Breast epithelium (tissue), 4 donors: ENCODE results near the gene MLLT6. TPM values are rescaled to one million over a fixed set of nuclear protein-coding genes. Genes with fewer than 3 reads are reported as not detected.

Experiments
- DNase-seq, 2 donors: peaks; one replicate each; pipeline ENCODE4 v3.0.0-alpha.2; 2019; ENCODE audit warnings: low spot score in 2 of 2
- H3K27ac ChIP-seq, 2 donors: fragments of 200-600 bp; sonication (generic) in 1 of 2; one replicate each; pipeline ENCODE4 v1.5.1; 2016 to 2019; ENCODE audit warnings: mild to moderate bottlenecking in 1 of 2
- H3K27me3 ChIP-seq, 2 donors: fragments of 200-600 bp; sonication (generic) in 1 of 2; one replicate each; pipeline versions ENCODE4 v1.5.1 to v1.6.0; 2017 to 2019; ENCODE audit warnings: control low read depth in 1 of 2, mild to moderate bottlenecking in 1 of 2
- H3K36me3 ChIP-seq: fragments of 200-600 bp; one replicate; pipeline ENCODE4 v1.5.1; 2019
- H3K4me1 ChIP-seq, 2 donors: fragments of 200-600 bp; sonication (generic); one replicate each; pipeline ENCODE4 v1.5.1; 2016 to 2019; ENCODE audit warnings: control low read depth in 1 of 2
- H3K4me3 ChIP-seq, 3 donors: fragments of 200-600 bp; sonication (generic); 1 replicate in 2 of 3; 2 replicates in 1 of 3; pipeline ENCODE4 v1.5.1; 2016 to 2019; ENCODE audit warnings: mild to moderate bottlenecking in 3 of 3, moderate library complexity in 2 of 3
- H3K9me3 ChIP-seq, 2 donors: fragments of 200-600 bp; sonication (generic) in 1 of 2; one replicate each; pipeline ENCODE4 v1.5.1; 2016 to 2019; ENCODE audit warnings: control low read depth in 1 of 2
- POLR2A ChIP-seq: fragments of 450-650 bp; IDR thresholded peaks from one replicate; pipeline ENCODE4 v1.6.1; 2016; ENCODE audit warnings: antibody characterized with exemption, mild to moderate bottlenecking, moderate library complexity
- POLR2AphosphoS5 ChIP-seq, 3 donors: sonication (generic); formaldehyde crosslinking; IDR thresholded peaks; one replicate each; pipeline ENCODE4 v1.6.1; 2017; ENCODE audit warnings: antibody characterized with exemption in 3 of 3
- intact Hi-C: fragments of 100-400 bp; cut with DNase I; formaldehyde crosslinking; loops from one replicate; pipeline ENCODE4 v1.15.1; 2023; ENCODE audit warnings: low total_unique reads
- total RNA-seq, 3 donors: library from RNA; depleted of rRNA; stranded (reverse); fragments of >200 nt; gene quantifications; one replicate each; pipeline ENCODE4 v1.1.0, GENCODE V29; 2016
- TF ChIP-seq, protein P1 (sequence below), 3 donors: fragments of 450-650 bp; IDR thresholded peaks; one replicate each; pipeline ENCODE4 v1.5.1; 2016 to 2017; ENCODE audit warnings: antibody characterized with exemption in 3 of 3, mild to moderate bottlenecking in 3 of 3, moderate library complexity in 3 of 3

Gene MLLT6
- total RNA-seq, 3 donors from 2014 or later: 41.9 to 101 (median 90.5) TPM

DNA sequence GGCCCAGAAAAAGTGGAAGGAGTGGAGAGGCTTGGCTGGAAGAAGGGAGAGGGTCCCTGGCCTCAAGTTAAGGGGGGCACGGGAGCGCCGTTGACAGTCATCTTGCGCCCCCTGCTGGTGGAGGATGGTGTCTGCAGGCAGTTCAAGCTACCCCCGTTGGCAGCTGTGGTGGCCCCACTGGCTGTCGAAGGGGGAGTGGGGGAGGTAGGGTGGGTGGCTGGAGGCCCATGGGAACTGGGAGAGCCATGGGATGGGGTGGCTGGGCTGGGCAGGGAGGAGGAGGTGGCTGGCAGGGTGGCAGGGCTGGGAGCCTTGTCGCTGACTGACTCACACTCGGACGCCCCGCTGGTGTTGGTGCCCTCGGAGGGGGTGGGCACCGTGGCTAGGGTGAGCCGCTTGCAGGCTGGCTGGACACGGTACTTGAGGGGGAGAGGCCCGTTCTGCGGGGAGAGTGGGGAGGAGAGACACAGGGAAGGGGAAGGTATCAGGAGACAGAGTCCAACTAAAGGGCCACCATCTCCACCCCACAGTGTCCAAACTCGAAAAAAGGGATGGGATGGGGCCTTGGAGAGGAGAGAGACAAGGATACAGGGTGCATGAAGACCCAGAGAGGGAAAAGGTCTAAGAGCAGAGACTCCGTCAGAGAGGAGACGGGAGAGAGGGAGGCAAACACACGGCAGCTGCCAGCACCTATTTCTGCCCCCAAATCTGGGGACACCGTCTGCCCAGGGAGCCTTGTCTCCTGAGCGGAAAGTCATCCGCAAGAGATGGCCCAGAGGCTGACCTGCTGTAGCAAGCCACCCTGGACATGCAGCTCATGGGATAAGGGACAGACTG, 30.3 kb downstream of the MLLT6 start:
- TF ChIP-seq, protein P1, sequence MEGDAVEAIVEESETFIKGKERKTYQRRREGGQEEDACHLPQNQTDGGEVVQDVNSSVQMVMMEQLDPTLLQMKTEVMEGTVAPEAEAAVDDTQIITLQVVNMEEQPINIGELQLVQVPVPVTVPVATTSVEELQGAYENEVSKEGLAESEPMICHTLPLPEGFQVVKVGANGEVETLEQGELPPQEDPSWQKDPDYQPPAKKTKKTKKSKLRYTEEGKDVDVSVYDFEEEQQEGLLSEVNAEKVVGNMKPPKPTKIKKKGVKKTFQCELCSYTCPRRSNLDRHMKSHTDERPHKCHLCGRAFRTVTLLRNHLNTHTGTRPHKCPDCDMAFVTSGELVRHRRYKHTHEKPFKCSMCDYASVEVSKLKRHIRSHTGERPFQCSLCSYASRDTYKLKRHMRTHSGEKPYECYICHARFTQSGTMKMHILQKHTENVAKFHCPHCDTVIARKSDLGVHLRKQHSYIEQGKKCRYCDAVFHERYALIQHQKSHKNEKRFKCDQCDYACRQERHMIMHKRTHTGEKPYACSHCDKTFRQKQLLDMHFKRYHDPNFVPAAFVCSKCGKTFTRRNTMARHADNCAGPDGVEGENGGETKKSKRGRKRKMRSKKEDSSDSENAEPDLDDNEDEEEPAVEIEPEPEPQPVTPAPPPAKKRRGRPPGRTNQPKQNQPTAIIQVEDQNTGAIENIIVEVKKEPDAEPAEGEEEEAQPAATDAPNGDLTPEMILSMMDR (IDR thresholded peaks at IDR 0.05): peak; percentile 90 to 96 (median 94)
- TF ChIP-seq POLR2AphosphoS5 (IDR thresholded peaks at IDR 0.05): peak in 1 of 3 donors; percentile 13
- TF ChIP-seq POLR2A: no peak
- Histone ChIP-seq H3K27me3 (no peaks in the 10 kb centered on the region), H3K27ac (peak overlapping the region; percentile 48 to 58), H3K4me3 (no peak overlapping the region), H3K4me1 (peaks cover 2 to 19% of the 10 kb centered on the region in 2 donors), H3K9me3 (no peaks in the 10 kb centered on the region), H3K36me3 (no peaks in the 10 kb centered on the region)
- DNase-seq: no peak
- intact Hi-C loops: loop anchor here (5.0 kb wide), 1 partner anchor 58 kb away; no protein-coding TSS in a partner anchor

DNA sequence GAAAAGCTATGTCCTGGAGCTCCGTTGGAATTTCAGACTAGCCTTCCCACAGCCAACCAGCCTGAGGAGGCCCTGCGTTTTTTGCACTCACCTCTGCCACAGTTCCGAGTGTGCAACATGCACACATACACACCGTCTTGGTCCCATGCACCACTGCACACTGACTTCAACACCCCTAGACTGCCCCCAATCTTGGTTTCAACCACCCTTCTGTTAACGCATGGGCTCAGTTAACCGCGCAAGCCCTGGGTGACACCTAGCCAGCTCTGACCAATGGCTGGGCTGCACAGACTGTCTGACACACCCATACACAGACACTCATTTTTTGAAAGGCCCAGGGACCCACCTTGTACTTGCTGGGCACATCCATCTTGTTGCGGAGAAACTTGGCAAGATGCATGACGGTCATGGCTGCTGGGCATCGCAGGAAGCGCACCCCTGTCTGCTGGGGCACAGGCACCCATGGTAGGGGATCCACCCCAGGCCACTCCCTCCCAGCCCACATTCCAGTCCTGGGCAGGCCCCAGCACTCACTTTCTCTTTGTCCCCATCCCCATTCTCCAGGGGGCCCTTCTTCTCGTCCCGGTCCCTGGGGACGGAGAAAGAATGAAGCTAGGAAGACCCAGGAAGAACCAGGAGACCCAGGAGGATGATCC, 33.1 kb downstream of the MLLT6 start:
- DNase-seq: no peak
- H3K36me3 ChIP-seq: no peaks in the 10 kb centered on the region
- intact Hi-C loops: loop anchor here (1.0 to 5.0 kb wide), 2 partner anchors 40 to 61 kb away; no protein-coding TSS in a partner anchor
- TF ChIP-seq POLR2AphosphoS5 (IDR thresholded peaks at IDR 0.05) (no peak), POLR2A (no peak)
- TF ChIP-seq, protein P1 (IDR thresholded peaks at IDR 0.05): no peak
- H3K9me3 ChIP-seq: no peaks in the 10 kb centered on the region
- no peaks in the 10 kb centered on the region for H3K27me3 ChIP-seq
- H3K4me3 ChIP-seq: no peak overlapping the region
- H3K4me1 ChIP-seq: peaks cover 12 to 16% of the 10 kb centered on the region in 2 donors
- no peak overlapping the region for H3K27ac ChIP-seq

DNA sequence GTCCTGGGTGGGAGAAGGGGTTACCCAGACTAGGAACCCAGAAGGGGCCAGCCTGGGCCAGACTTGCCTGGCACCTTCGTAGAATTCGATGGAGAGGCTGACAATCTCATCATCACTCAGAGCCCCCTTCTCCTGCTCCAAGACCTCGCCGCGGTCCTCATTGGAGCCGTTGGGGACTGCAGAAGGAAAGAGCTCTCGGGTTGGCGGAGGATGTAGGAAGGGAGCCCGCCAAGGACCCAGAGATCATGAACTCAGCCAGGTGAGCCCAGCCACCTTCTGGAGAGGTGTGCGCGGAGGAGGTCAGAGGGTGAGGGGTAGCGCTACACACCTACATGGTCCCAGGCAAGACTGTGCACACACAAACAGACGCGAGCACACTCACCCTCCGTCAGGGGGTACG, 33.6 kb downstream of the MLLT6 start:
- H3K36me3 ChIP-seq: no peaks in the 10 kb centered on the region
- DNase-seq: no peak
- intact Hi-C loops: loop anchor here (1.0 to 5.0 kb wide), 2 partner anchors 40 to 61 kb away; no protein-coding TSS in a partner anchor

DNA sequence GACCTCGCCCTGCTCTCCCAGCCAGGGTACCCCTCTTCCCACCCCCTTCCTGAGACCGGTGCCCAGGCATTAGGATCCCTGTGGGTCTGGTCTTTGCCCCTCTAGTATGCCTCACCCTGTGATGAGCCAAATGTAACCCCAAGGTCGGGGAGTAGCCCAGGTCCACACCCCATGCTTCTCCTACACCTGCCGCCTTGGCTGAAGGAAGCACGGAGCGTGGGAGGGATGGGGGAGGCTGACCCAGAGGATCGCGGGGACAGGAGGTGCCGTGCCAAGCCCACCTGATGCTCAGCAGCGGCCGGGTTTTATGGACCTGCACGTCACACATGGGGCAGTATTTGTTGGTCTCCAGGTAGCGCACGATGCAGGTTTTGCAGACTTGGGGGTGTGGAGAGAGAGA, 34.2 kb downstream of the MLLT6 start:
- DNase-seq: no peak
- intact Hi-C loops: loop anchor here (5.0 kb wide), 1 partner anchor 62 kb away; no protein-coding TSS in a partner anchor
- Histone ChIP-seq H3K36me3 (no peaks in the 10 kb centered on the region), H3K27ac (no peak overlapping the region), H3K27me3 (no peaks in the 10 kb centered on the region), H3K4me1 (peaks cover 12% of the 10 kb centered on the region in 2 donors), H3K9me3 (no peaks in the 10 kb centered on the region), H3K4me3 (no peak overlapping the region)
- no peak for TF ChIP-seq POLR2A

More for the DNA sequence above, 33.6 kb downstream of the MLLT6 start:
- H3K27me3 ChIP-seq: no peaks in the 10 kb centered on the region
- peaks cover 12% of the 10 kb centered on the region in 2 donors for H3K4me1 ChIP-seq
- H3K27ac ChIP-seq: no peak overlapping the region
- no peaks in the 10 kb centered on the region for H3K9me3 ChIP-seq
- TF ChIP-seq POLR2AphosphoS5 (IDR thresholded peaks at IDR 0.05): no peak
- TF ChIP-seq, protein P1 (IDR thresholded peaks at IDR 0.05): no peak
- no peak for TF ChIP-seq POLR2A
- H3K4me3 ChIP-seq: no peak overlapping the region

DNA sequence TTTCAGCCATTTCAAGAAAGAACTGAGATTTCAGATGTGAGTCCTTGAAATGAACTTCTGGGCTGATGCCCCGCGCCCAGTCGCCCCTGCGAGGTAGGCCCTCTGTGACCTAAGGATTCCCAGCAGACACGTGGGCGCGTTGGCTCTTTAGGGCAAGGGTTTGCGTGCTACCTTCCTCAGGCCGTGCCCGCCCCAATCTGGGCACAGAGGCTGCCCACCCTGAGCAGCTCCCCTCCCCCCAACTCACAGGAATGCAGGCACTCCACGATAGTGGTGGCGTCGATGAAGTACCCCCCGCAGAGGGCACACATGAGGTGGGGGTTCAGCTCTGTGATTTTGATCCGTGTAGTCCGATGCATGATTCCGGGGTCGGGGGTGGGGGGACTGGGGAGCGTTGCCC, 35.0 kb downstream of the MLLT6 start:
- Histone ChIP-seq H3K27ac (no peak overlapping the region), H3K9me3 (no peaks in the 10 kb centered on the region), H3K27me3 (no peaks in the 10 kb centered on the region), H3K36me3 (no peaks in the 10 kb centered on the region), H3K4me1 (peaks cover 12% of the 10 kb centered on the region in 2 donors), H3K4me3 (no peak overlapping the region)
- no peak for DNase-seq
- intact Hi-C loops: no loop called here
- no peak for TF ChIP-seq POLR2AphosphoS5 (IDR thresholded peaks at IDR 0.05)
- no peak for TF ChIP-seq POLR2A
- TF ChIP-seq, protein P1 (IDR thresholded peaks at IDR 0.05): no peak
